Gastrocnemius medialis (tissue), 4 donors: ENCODE data around the gene ARAP3. TPM values are rescaled to one million over a fixed set of nuclear protein-coding genes. Genes with fewer than 3 reads are reported as not detected.
A peak's percentile ranks its signal among the peaks of the same experiment; 100 is the strongest.

ENCODE experiments used
- ATAC-seq, 2 donors: fragments of 150-250 bp; one replicate each; pipeline ENCODE4 v1.9.1; 2016
- DNase-seq, 2 donors: peaks; one replicate each; pipeline ENCODE4 v3.0.0-alpha.2; 2019
- H3K27ac ChIP-seq, 4 donors: fragments of 200-600 bp; sonication (generic); 1 replicate in 1 of 4; 2 replicates in 3 of 4; pipeline ENCODE4 v1.5.1; 2016 to 2018; ENCODE audit warnings: mild to moderate bottlenecking in 2 of 4, moderate library complexity in 1 of 4
- H3K27me3 ChIP-seq, 3 donors: fragments of 200-600 bp; sonication (generic) in 2 of 3; 1 replicate in 1 of 3; 2 replicates in 2 of 3; pipeline versions ENCODE4 v1.5.1 to v1.6.0; 2016 to 2019; ENCODE audit warnings: mild to moderate bottlenecking in 1 of 3, moderate library complexity in 1 of 3
- H3K36me3 ChIP-seq, 2 donors: fragments of 200-600 bp; sonication (generic) in 1 of 2; one replicate each; pipeline ENCODE4 v1.5.1; 2017 to 2018
- H3K4me1 ChIP-seq, 2 donors: fragments of 200-600 bp; sonication (generic) in 1 of 2; one replicate each; pipeline ENCODE4 v1.5.1; 2016 to 2017; ENCODE audit warnings: mild to moderate bottlenecking in 2 of 2
- H3K4me3 ChIP-seq, 4 donors: fragments of 200-600 bp; sonication (generic) in 3 of 4; 1 replicate in 1 of 4; 2 replicates in 3 of 4; pipeline ENCODE4 v1.5.1; 2016 to 2019; ENCODE audit warnings: mild to moderate bottlenecking in 2 of 4
- H3K9me3 ChIP-seq, 3 donors: fragments of 200-600 bp; sonication (generic) in 2 of 3; 1 replicate in 1 of 3; 2 replicates in 2 of 3; pipeline ENCODE4 v1.5.1; 2016 to 2019
- POLR2A ChIP-seq, 2 donors: fragments of 450-650 bp; IDR thresholded peaks; one replicate each; pipeline ENCODE4 v1.6.1; 2017; ENCODE audit warnings: antibody characterized with exemption in 2 of 2, mild to moderate bottlenecking in 2 of 2, moderate library complexity in 2 of 2
- in situ Hi-C, 4 donors: fragments of 200-750 bp; cut with MboI; loops; one replicate each; pipeline versions ENCODE4 v1.15.0 to v1.8.0; 2017; ENCODE audit warnings: low sequenced_read_pairs in 4 of 4
- intact Hi-C: fragments of 100-400 bp; cut with DNase I; formaldehyde crosslinking; loops from one replicate; pipeline ENCODE4 v1.15.1; 2023; ENCODE audit warnings: low total_unique reads
- total RNA-seq, 4 donors: library from RNA; depleted of rRNA; stranded (reverse); fragments of >200 nt; gene quantifications; one replicate each; pipeline versions ENCODE4 v1.1.0 to v1.2.3, GENCODE V29; 2016
- TF ChIP-seq, protein P1 (sequence below), 5 experiments: fragments of 450-650 bp in 3 of 5; fragments of 200-600 bp in 2 of 5; sonication (generic) in 2 of 5; IDR thresholded peaks in 4 of 5; conservative IDR thresholded peaks in 1 of 5; 1 replicate in 4 of 5; 2 replicates in 1 of 5; pipeline ENCODE4 v1.5.1; 2016 to 2019; ENCODE audit warnings: antibody characterized with exemption in 5 of 5, mild to moderate bottlenecking in 3 of 5, moderate library complexity in 3 of 5

ARAP3 gene
- total RNA-seq, 4 donors from 2014 or later, result 1.6 to 5.5 (median 3.0) TPM

DNA sequence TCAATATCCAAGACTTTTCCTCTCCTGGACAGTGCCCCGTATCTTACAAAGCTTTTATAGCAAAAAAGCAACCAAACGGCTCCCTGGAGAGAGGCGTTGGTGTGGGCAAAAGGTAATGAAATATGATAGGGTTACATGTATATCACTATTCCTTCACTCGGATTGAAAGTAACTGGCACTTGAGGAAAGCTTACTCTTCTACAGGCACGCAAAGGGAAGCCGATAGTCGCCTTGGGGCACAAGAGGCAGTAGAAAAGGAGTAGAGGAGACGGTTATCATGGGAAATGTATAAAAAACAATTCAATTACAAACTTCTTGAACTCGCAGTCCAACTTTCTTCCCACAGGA is 64.4 kb downstream of the ARAP3 start:
- ATAC-seq, result peak; percentile 9 to 18
- in situ Hi-C loops, result no loop called here

DNA sequence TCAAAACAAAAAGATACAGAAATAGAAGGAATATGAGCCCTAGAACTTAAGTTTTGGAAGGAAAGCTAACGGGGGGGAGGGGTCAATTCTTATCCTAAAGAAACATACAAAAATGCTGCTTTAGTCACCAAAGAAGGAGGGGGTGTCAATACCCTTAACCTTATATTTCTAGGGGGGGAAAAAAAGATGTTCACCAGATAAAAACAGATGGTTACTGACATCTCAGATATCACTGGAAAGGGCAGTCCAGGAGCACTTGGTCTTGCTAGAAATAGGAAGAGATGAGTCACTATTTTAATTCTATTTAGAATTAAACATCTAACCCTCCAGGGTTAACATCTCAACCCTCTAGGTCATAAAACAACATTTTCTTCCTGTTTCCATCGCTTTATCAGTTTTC is 64.9 kb downstream of the ARAP3 start:
- no peak for DNase-seq
- TF ChIP-seq, protein P1, sequence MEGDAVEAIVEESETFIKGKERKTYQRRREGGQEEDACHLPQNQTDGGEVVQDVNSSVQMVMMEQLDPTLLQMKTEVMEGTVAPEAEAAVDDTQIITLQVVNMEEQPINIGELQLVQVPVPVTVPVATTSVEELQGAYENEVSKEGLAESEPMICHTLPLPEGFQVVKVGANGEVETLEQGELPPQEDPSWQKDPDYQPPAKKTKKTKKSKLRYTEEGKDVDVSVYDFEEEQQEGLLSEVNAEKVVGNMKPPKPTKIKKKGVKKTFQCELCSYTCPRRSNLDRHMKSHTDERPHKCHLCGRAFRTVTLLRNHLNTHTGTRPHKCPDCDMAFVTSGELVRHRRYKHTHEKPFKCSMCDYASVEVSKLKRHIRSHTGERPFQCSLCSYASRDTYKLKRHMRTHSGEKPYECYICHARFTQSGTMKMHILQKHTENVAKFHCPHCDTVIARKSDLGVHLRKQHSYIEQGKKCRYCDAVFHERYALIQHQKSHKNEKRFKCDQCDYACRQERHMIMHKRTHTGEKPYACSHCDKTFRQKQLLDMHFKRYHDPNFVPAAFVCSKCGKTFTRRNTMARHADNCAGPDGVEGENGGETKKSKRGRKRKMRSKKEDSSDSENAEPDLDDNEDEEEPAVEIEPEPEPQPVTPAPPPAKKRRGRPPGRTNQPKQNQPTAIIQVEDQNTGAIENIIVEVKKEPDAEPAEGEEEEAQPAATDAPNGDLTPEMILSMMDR (IDR thresholded peaks at IDR 0.05 in 4 of 5, conservative IDR thresholded peaks at IDR 0.05 in 1 of 5), result no peak
- no peak for TF ChIP-seq POLR2A (IDR thresholded peaks at IDR 0.05)
- Histone ChIP-seq H3K4me3 (peak overlapping the region; percentile 64 to 100 (median 89)), H3K27ac (peak overlapping the region; percentile 89 to 100 (median 99)), H3K27me3 (no peaks in the 10 kb centered on the region), H3K9me3 (no peaks in the 10 kb centered on the region), H3K36me3 (peaks cover 0 to 13% of the 10 kb centered on the region in 2 donors), H3K4me1 (peaks cover 55 to 56% of the 10 kb centered on the region in 2 donors)
- in situ Hi-C loops (no loop called here), intact Hi-C loops (loop anchor here (5.0 kb wide), 3 partner anchors 95 to 1425 kb away; partner anchors contain the start of gene TAF7)
- peak; percentile 40 to 50 for ATAC-seq

More for the DNA sequence above, 64.4 kb downstream of the ARAP3 start:
- DNase-seq, result no peak
- intact Hi-C loops, result loop anchor here (1.0 to 5.0 kb wide), 4 partner anchors 13 to 1425 kb away; partner anchors contain the start of gene TAF7
- no peak for TF ChIP-seq POLR2A (IDR thresholded peaks at IDR 0.05)
- TF ChIP-seq, protein P1 (IDR thresholded peaks at IDR 0.05 in 4 of 5, conservative IDR thresholded peaks at IDR 0.05 in 1 of 5), result no peak
- peak overlapping the region; percentile 89 to 100 (median 99) for H3K27ac ChIP-seq
- no peaks in the 10 kb centered on the region for H3K27me3 ChIP-seq
- H3K4me3 ChIP-seq, result peak overlapping the region; percentile 64 to 100 (median 89)
- peaks cover 50 to 51% of the 10 kb centered on the region in 2 donors for H3K4me1 ChIP-seq
- H3K9me3 ChIP-seq, result no peaks in the 10 kb centered on the region
- H3K36me3 ChIP-seq, result peaks cover 0 to 15% of the 10 kb centered on the region in 2 donors

DNA sequence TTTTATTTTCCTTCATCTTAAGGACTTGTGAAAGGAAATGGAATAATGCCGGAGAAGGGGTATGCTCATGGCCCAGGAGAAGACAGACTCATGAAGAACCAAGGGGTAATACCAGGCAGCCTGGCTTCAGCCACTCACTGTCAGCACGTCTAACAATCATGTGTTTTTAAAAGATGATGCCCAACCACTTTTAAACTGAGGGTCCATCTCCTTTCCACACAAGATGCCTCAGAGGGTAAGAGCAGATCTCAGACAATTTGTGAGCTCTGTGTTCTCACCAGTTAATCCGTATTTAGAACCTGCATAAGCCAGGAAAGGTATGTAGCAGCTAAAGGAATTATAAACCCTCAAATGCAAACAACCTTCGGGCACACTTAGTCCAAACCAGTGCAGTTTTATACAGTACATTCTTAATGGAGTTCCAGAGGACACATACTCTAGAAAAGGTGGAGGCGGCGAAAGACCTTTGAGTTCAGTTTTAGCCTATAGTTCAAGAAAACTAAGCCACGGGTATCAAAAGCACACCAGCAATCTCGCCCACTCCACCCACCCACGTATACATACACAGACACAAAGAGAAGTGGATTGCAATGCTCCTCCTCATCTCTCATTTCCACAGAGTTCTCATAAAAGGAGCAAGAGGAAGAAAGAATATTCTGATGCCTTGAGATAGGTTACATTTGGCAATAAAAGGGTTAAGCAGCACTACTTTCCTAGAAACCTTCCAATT is 65.9 kb downstream of the ARAP3 start:
- H3K4me1 ChIP-seq, result peaks cover 59 to 63% of the 10 kb centered on the region in 2 donors

GRCh38 chr5:141613344-141613743 is 68.7 kb downstream of the ARAP3 start:
- DNase-seq (no peak), ATAC-seq (no peak)
- H3K9me3 ChIP-seq, result no peaks in the 10 kb centered on the region
- H3K36me3 ChIP-seq, result no peaks in the 10 kb centered on the region
- H3K4me3 ChIP-seq, result peak overlapping the region in 1 of 4 donors; percentile 15
- TF ChIP-seq POLR2A (IDR thresholded peaks at IDR 0.05), result no peak
- TF ChIP-seq, protein P1 (IDR thresholded peaks at IDR 0.05 in 4 of 5, conservative IDR thresholded peaks at IDR 0.05 in 1 of 5), result no peak
- H3K4me1 ChIP-seq, result peaks cover 74 to 82% of the 10 kb centered on the region in 2 donors
- intact Hi-C loops (no loop called here), in situ Hi-C loops (no loop called here)
- H3K27me3 ChIP-seq, result no peaks in the 10 kb centered on the region
- H3K27ac ChIP-seq, result peak overlapping the region; percentile 89 to 100 (median 99)

More for the DNA sequence above, 65.9 kb downstream of the ARAP3 start:
- TF ChIP-seq, protein P1 (IDR thresholded peaks at IDR 0.05 in 4 of 5, conservative IDR thresholded peaks at IDR 0.05 in 1 of 5), result no peak
- no peak for TF ChIP-seq POLR2A (IDR thresholded peaks at IDR 0.05)
- H3K4me3 ChIP-seq, result peak overlapping the region; percentile 64 to 100 (median 89)
- DNase-seq, result no peak
- peaks cover 0 to 8% of the 10 kb centered on the region in 2 donors for H3K36me3 ChIP-seq
- H3K9me3 ChIP-seq, result no peaks in the 10 kb centered on the region
- in situ Hi-C loops, result no loop called here
- ATAC-seq, result no peak
- H3K27me3 ChIP-seq, result no peaks in the 10 kb centered on the region
- peak overlapping the region; percentile 89 to 100 (median 99) for H3K27ac ChIP-seq
- intact Hi-C loops, result loop anchor here (1.0 to 5.0 kb wide), 5 partner anchors 9 to 1426 kb away; partner anchors contain the start of gene TAF7
